HG03439 (cell line): Measurements from ENCODE around the gene SAA1.
"Not testable (repeated sequence)": the region's sequence is repeated elsewhere in the genome, so short reads cannot be mapped to it uniquely, and the experiment has no call there.

Source experiments
- ATAC-seq: cut with Tn5 transposase; IDR thresholded peaks from one replicate; pipeline ENCODE4 v1.9.1; 2021; ENCODE audit warnings: mild to moderate bottlenecking, moderate library complexity; ENCODE audit not compliant: unreplicated experiment

SAA1 gene

GRCh38 chr11:18254781-18255361, 11.2 kb upstream of the SAA1 start:
- ATAC-seq, result no peak

- no peak for ATAC-seq
Observed at GRCh38 chr11:18259259-18259658, 6.8 kb upstream of the SAA1 start.

- no peak for ATAC-seq
Observed at GRCh38 chr11:18261721-18262120, 4.3 kb upstream of the SAA1 start.

- ATAC-seq, result not testable (repeated sequence)
Observed at GRCh38 chr11:18262681-18263350, 3.2 kb upstream of the SAA1 start.

- no peak for ATAC-seq
Observed at GRCh38 chr11:18264035-18264434, 2.0 kb upstream of the SAA1 start.

GRCh38 chr11:18264677-18265555, 1.1 kb upstream of the SAA1 start:
- no peak for ATAC-seq

- peak; percentile 62 for ATAC-seq
Observed at GRCh38 chr11:18267335-18268133, 1.5 kb downstream of the SAA1 start.

- not testable (repeated sequence) for ATAC-seq
Observed at GRCh38 chr11:18269252-18269651, 3.2 kb downstream of the SAA1 start.

- no peak for ATAC-seq
Observed at GRCh38 chr11:18270102-18270501, 4.0 kb downstream of the SAA1 start.

- no peak for ATAC-seq
Observed at GRCh38 chr11:18271206-18271605, 5.1 kb downstream of the SAA1 start.

GRCh38 chr11:18277565-18278271, 11.7 kb downstream of the SAA1 start:
- ATAC-seq, result no peak

- ATAC-seq, result peak; percentile 87
Observed at GRCh38 chr11:18280438-18281045, 14.5 kb downstream of the SAA1 start.

GRCh38 chr11:18282626-18283025, 16.6 kb downstream of the SAA1 start:
- no peak for ATAC-seq

GRCh38 chr11:18285841-18286240, 19.8 kb downstream of the SAA1 start:
- no peak for ATAC-seq

GRCh38 chr11:18288911-18289310, 22.8 kb downstream of the SAA1 start:
- ATAC-seq, result no peak

GRCh38 chr11:18294862-18295261, 28.8 kb downstream of the SAA1 start:
- no peak for ATAC-seq

- ATAC-seq, result no peak
Observed at GRCh38 chr11:18295316-18295715, 29.3 kb downstream of the SAA1 start.

- no peak for ATAC-seq
Observed at GRCh38 chr11:18299721-18300120, 33.7 kb downstream of the SAA1 start.

- no peak for ATAC-seq
Observed at GRCh38 chr11:18304745-18305144, 38.7 kb downstream of the SAA1 start.
